Nephron (organoid): ENCODE measurements around the gene ZNF766.
A peak's percentile ranks its signal among the peaks of the same experiment; 100 is the strongest.

Experiments
- H3K27ac Mint-ChIP-seq, 3 experiments: 2 replicates each; pipeline ENCODE4 v1.8.0; 2020; ENCODE audit warnings: mixed read lengths in 3 of 3, mild to moderate bottlenecking in 2 of 3, moderate library complexity in 1 of 3
- H3K27me3 Mint-ChIP-seq: 2 replicates; pipeline ENCODE4 v1.8.0; 2021; ENCODE audit warnings: low read depth, mild to moderate bottlenecking, moderate library complexity, mixed read lengths
- H3K36me3 Mint-ChIP-seq: 2 replicates; pipeline ENCODE4 v1.8.0; 2020; ENCODE audit warnings: low read depth, mixed read lengths
- H3K4me1 Mint-ChIP-seq: 2 replicates; pipeline ENCODE4 v1.8.0; 2020; ENCODE audit warnings: mixed read lengths
- H3K4me3 Mint-ChIP-seq, 3 experiments: 2 replicates each; pipeline ENCODE4 v1.8.0; 2020; ENCODE audit warnings: mild to moderate bottlenecking in 3 of 3, mixed read lengths in 3 of 3, moderate library complexity in 2 of 3
- H3K9me3 Mint-ChIP-seq: 2 replicates; pipeline ENCODE4 v1.8.0; 2020; ENCODE audit warnings: mixed read lengths
- CTCF ChIP-seq, 3 experiments: fragments of 200-600 bp; sonication (generic); IDR thresholded peaks; one replicate each; pipeline ENCODE4 v1.5.0; 2021; ENCODE audit warnings: antibody characterized with exemption in 3 of 3; ENCODE audit not compliant: unreplicated experiment in 3 of 3

ZNF766 gene

GRCh38 chr19:52296773-52297600, 27.6 kb downstream of the ZNF766 start, which contains the start of gene ZNF480:
Gene ZNF480, plus strand, starts transcription at chr19:52297169. Its CDS starts 3,244 bp downstream, at chr19:52300413.
- H3K4me1 Mint-ChIP-seq, result peaks cover 10% of the 10 kb centered on the region
- TF ChIP-seq CTCF (IDR thresholded peaks at IDR 0.05; ENCODE audit: unreplicated experiment in 3 of 3), result no peak
- H3K27me3 Mint-ChIP-seq, result no peaks in the 10 kb centered on the region
- peak within 1 kb of the TSS; percentile 79 to 89 (median 88) for H3K27ac Mint-ChIP-seq
- H3K9me3 Mint-ChIP-seq, result peaks cover 40% of the 10 kb centered on the region
- H3K4me3 Mint-ChIP-seq, result peak within 1 kb of the TSS; percentile 89 to 91 (median 90)
- H3K36me3 Mint-ChIP-seq, result peaks cover 81% of the 10 kb centered on the region

GRCh38 chr19:52297601-52298364, 28.4 kb downstream of the ZNF766 start:
- Mint-ChIP-seq H3K4me1 (peaks cover 10% of the 10 kb centered on the region), H3K27me3 (no peaks in the 10 kb centered on the region), H3K27ac (peak overlapping the region; percentile 79 to 89 (median 88)), H3K4me3 (peak overlapping the region; percentile 88 to 91 (median 90)), H3K9me3 (peaks cover 42% of the 10 kb centered on the region), H3K36me3 (peaks cover 81% of the 10 kb centered on the region)
- TF ChIP-seq CTCF (IDR thresholded peaks at IDR 0.05; ENCODE audit: unreplicated experiment in 3 of 3), result no peak

GRCh38 chr19:52307275-52307674, 37.9 kb downstream of the ZNF766 start:
- Mint-ChIP-seq H3K27ac (no peak overlapping the region), H3K27me3 (no peaks in the 10 kb centered on the region), H3K9me3 (peaks cover 69% of the 10 kb centered on the region), H3K4me1 (no peaks in the 10 kb centered on the region), H3K4me3 (no peak overlapping the region), H3K36me3 (peaks cover 95% of the 10 kb centered on the region)
- no peak for TF ChIP-seq CTCF (IDR thresholded peaks at IDR 0.05; ENCODE audit: unreplicated experiment in 3 of 3)

- H3K36me3 Mint-ChIP-seq, result peaks cover 94% of the 10 kb centered on the region
- no peaks in the 10 kb centered on the region for H3K4me1 Mint-ChIP-seq
- H3K4me3 Mint-ChIP-seq, result no peak overlapping the region
- peaks cover 6% of the 10 kb centered on the region for H3K27me3 Mint-ChIP-seq
- H3K9me3 Mint-ChIP-seq, result peaks cover 87% of the 10 kb centered on the region
- H3K27ac Mint-ChIP-seq, result no peak overlapping the region
- no peak for TF ChIP-seq CTCF (IDR thresholded peaks at IDR 0.05; ENCODE audit: unreplicated experiment in 3 of 3)
Measured at GRCh38 chr19:52322429-52322828, 53.0 kb downstream of the ZNF766 start.

GRCh38 chr19:52331757-52332156, 62.4 kb downstream of the ZNF766 start:
- TF ChIP-seq CTCF (IDR thresholded peaks at IDR 0.05; ENCODE audit: unreplicated experiment in 3 of 3), result no peak
- H3K27me3 Mint-ChIP-seq, result no peaks in the 10 kb centered on the region
- peaks cover 5% of the 10 kb centered on the region for H3K4me1 Mint-ChIP-seq
- H3K9me3 Mint-ChIP-seq, result peaks cover 56% of the 10 kb centered on the region
- no peak overlapping the region for H3K4me3 Mint-ChIP-seq
- peaks cover 25% of the 10 kb centered on the region for H3K36me3 Mint-ChIP-seq
- H3K27ac Mint-ChIP-seq, result no peak overlapping the region
